ENCODE measurements around the gene RCSD1. TPM values are rescaled to one million over a fixed set of nuclear protein-coding genes. Genes with fewer than 3 reads are reported as not detected.

RCSD1 gene
- total and polyA plus RNA-seq, 2 of the 13 experiments (the other 11 are each of a cell fraction or from before 2014, with no cell fraction given), result not detected

DNA sequence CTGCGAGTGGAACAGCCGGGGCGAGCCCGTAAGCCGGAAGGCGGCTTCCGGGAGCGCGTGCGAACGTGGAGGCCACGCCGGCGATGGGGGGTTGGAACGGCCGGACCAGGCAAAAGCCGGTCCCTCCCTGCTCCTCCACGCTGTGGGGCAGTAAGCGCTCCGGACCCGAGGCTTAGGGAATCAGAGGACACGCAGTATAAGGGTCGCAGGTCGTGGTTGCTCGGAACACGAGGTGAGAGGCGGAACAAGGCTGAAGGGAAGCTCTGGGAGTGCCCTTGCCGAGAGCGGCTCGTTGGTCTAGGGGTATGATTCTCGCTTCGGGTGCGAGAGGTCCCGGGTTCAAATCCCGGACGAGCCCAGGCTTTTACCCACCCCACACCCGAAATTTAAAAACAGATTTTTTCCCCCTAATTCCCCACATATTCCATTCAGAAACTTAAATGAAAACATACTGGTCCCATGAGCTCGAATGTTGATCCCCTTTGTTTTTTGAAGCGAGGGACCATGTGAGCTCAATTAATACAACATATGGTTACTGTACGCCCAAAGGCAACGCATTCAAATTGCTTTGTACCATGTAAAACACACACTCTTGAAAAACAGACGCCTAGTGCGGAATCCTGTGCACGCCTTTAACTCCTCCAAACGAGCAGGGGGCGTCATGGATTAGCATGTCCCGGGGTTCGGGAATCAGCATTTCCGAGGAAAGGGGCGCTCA lies 84.6 kb downstream of the RCSD1 start (continued):
- TF ChIP-seq ZNF329 (CRISPR knock-in tag; IDR thresholded peaks at IDR 0.05; ENCODE audit: low read depth) (no peak), SSRP1 (CRISPR knock-in tag; IDR thresholded peaks at IDR 0.05) (peak; percentile 76; the same call in 1 of the 2 replicates), ZNF709 (CRISPR knock-in tag; IDR thresholded peaks at IDR 0.05) (peak; percentile 90; the same call in 1 of the 2 replicates), PRMT3 (CRISPR knock-in tag; IDR thresholded peaks at IDR 0.05; ENCODE audit: borderline replicate concordance, low read depth) (no peak), BCL6 (CRISPR knock-in tag; IDR thresholded peaks at IDR 0.05) (0 out of 2 replicates have a peak, but pooled peaks have one; percentile 50), HMGA1 (CRISPR knock-in tag; conservative IDR thresholded peaks at IDR 0.05) (no peak), ZNF557 (CRISPR knock-in tag; IDR thresholded peaks at IDR 0.05) (no peak), MTF1 (CRISPR knock-in tag; IDR thresholded peaks at IDR 0.05) (no peak), DNMT1 (CRISPR knock-in tag; IDR thresholded peaks at IDR 0.05) (no peak), ASH2L (IDR thresholded peaks at IDR 0.05; ENCODE audit: insufficient read length, low read depth, low read length) (peak; percentile 99), ZC3H4 (CRISPR knock-in tag; IDR thresholded peaks at IDR 0.05; ENCODE audit: borderline replicate concordance) (no peak), ADNP (CRISPR knock-in tag; IDR thresholded peaks at IDR 0.05) (0 out of 2 replicates have a peak, but pooled peaks have one; percentile 38), ZNF552 (CRISPR knock-in tag; IDR thresholded peaks at IDR 0.05; ENCODE audit: borderline replicate concordance) (0 out of 2 replicates have a peak, but pooled peaks have one; percentile 66), HNRNPLL (IDR thresholded peaks at IDR 0.05; ENCODE audit: low read depth, low read length, poor library complexity, severe bottlenecking) (peak; percentile 92), TOE1 (CRISPR knock-in tag; IDR thresholded peaks at IDR 0.05) (peak; percentile 77; the same call in 1 of the 2 replicates), ZNF746 (CRISPR knock-in tag; IDR thresholded peaks at IDR 0.05) (no peak; the same call in none of the 2 replicates), ATF7-NPFF (CRISPR knock-in tag; IDR thresholded peaks at IDR 0.05; ENCODE audit: low read depth) (peak; percentile 35; the same call in 1 of the 2 replicates), ZKSCAN5 (CRISPR knock-in tag; IDR thresholded peaks at IDR 0.05) (no peak)
- TF ChIP-seq, protein P1, sequence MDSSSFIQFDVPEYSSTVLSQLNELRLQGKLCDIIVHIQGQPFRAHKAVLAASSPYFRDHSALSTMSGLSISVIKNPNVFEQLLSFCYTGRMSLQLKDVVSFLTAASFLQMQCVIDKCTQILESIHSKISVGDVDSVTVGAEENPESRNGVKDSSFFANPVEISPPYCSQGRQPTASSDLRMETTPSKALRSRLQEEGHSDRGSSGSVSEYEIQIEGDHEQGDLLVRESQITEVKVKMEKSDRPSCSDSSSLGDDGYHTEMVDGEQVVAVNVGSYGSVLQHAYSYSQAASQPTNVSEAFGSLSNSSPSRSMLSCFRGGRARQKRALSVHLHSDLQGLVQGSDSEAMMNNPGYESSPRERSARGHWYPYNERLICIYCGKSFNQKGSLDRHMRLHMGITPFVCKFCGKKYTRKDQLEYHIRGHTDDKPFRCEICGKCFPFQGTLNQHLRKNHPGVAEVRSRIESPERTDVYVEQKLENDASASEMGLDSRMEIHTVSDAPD (CRISPR knock-in tag; IDR thresholded peaks at IDR 0.05), result no peak; the same call in 1 of the 2 replicates
- TF ChIP-seq, protein P2, sequence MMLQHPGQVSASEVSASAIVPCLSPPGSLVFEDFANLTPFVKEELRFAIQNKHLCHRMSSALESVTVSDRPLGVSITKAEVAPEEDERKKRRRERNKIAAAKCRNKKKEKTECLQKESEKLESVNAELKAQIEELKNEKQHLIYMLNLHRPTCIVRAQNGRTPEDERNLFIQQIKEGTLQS (CRISPR knock-in tag; IDR thresholded peaks at IDR 0.05), result peak; percentile 21; the same call in 1 of the 2 replicates
- TF ChIP-seq, protein P3, sequence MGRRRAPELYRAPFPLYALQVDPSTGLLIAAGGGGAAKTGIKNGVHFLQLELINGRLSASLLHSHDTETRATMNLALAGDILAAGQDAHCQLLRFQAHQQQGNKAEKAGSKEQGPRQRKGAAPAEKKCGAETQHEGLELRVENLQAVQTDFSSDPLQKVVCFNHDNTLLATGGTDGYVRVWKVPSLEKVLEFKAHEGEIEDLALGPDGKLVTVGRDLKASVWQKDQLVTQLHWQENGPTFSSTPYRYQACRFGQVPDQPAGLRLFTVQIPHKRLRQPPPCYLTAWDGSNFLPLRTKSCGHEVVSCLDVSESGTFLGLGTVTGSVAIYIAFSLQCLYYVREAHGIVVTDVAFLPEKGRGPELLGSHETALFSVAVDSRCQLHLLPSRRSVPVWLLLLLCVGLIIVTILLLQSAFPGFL (CRISPR knock-in tag; IDR thresholded peaks at IDR 0.05), result no peak
- TF ChIP-seq, protein P4, sequence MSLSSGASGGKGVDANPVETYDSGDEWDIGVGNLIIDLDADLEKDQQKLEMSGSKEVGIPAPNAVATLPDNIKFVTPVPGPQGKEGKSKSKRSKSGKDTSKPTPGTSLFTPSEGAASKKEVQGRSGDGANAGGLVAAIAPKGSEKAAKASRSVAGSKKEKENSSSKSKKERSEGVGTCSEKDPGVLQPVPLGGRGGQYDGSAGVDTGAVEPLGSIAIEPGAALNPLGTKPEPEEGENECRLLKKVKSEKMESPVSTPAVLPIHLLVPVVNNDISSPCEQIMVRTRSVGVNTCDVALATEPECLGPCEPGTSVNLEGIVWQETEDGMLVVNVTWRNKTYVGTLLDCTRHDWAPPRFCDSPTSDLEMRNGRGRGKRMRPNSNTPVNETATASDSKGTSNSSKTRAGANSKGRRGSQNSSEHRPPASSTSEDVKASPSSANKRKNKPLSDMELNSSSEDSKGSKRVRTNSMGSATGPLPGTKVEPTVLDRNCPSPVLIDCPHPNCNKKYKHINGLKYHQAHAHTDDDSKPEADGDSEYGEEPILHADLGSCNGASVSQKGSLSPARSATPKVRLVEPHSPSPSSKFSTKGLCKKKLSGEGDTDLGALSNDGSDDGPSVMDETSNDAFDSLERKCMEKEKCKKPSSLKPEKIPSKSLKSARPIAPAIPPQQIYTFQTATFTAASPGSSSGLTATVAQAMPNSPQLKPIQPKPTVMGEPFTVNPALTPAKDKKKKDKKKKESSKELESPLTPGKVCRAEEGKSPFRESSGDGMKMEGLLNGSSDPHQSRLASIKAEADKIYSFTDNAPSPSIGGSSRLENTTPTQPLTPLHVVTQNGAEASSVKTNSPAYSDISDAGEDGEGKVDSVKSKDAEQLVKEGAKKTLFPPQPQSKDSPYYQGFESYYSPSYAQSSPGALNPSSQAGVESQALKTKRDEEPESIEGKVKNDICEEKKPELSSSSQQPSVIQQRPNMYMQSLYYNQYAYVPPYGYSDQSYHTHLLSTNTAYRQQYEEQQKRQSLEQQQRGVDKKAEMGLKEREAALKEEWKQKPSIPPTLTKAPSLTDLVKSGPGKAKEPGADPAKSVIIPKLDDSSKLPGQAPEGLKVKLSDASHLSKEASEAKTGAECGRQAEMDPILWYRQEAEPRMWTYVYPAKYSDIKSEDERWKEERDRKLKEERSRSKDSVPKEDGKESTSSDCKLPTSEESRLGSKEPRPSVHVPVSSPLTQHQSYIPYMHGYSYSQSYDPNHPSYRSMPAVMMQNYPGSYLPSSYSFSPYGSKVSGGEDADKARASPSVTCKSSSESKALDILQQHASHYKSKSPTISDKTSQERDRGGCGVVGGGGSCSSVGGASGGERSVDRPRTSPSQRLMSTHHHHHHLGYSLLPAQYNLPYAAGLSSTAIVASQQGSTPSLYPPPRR (CRISPR knock-in tag; IDR thresholded peaks at IDR 0.05; ENCODE audit: borderline replicate concordance), result peak; percentile 72; the same call in 1 of the 2 replicates
